Mesenchymal stem cell (in vitro differentiated cells and primary cell): ENCODE measurements around the gene HS3ST4.

ENCODE experiments used
- DNase-seq: peaks from one replicate; pipeline ENCODE4 v3.0.0-alpha.2; 2013
- H2AFZ ChIP-seq: one replicate; pipeline ENCODE4 v1.6.1; 2013; ENCODE audit warnings: low read depth, mild to moderate bottlenecking, control low read depth, inconsistent platforms, low read length, moderate library complexity
- H2AK5ac ChIP-seq: 2 replicates; pipeline ENCODE4 v1.6.1; 2013; ENCODE audit warnings: low read length, moderate library complexity, mild to moderate bottlenecking, inconsistent platforms; ENCODE audit not compliant: severe bottlenecking
- H2BK120ac ChIP-seq: one replicate; pipeline ENCODE4 v1.6.1; 2013; ENCODE audit warnings: low read depth, mild to moderate bottlenecking, inconsistent platforms, low read length, moderate library complexity
- H2BK12ac ChIP-seq, 2 experiments: one replicate each; pipeline ENCODE4 v1.6.1; 2013; ENCODE audit warnings: inconsistent platforms in 2 of 2, low read length in 2 of 2, mild to moderate bottlenecking in 2 of 2, moderate library complexity in 2 of 2, control low read depth in 1 of 2
- H2BK15ac ChIP-seq: one replicate; pipeline ENCODE4 v1.6.1; 2013; ENCODE audit warnings: mild to moderate bottlenecking, low read depth, inconsistent platforms; ENCODE audit not compliant: poor library complexity, severe bottlenecking
- H2BK5ac ChIP-seq: 2 replicates; pipeline ENCODE4 v1.6.1; 2013; ENCODE audit warnings: low read depth, mild to moderate bottlenecking, low read length, control low read depth, inconsistent platforms; ENCODE audit not compliant: poor library complexity, severe bottlenecking
- H3K14ac ChIP-seq, 2 experiments: one replicate each; pipeline ENCODE4 v1.6.1; 2013; ENCODE audit warnings: inconsistent platforms in 2 of 2, low read length in 2 of 2, control low read depth in 1 of 2, mild to moderate bottlenecking in 1 of 2, moderate library complexity in 1 of 2
- H3K18ac ChIP-seq, 2 experiments: one replicate each; pipeline ENCODE4 v1.6.1; 2013; ENCODE audit warnings: inconsistent platforms in 2 of 2, low read length in 2 of 2, control low read depth in 1 of 2, low read depth in 1 of 2, mild to moderate bottlenecking in 1 of 2
- H3K23ac ChIP-seq, 2 experiments: one replicate each; pipeline ENCODE4 v1.6.1; 2013; ENCODE audit warnings: inconsistent platforms in 2 of 2, low read length in 2 of 2, mild to moderate bottlenecking in 2 of 2, moderate library complexity in 2 of 2, control low read depth in 1 of 2
- H3K27ac ChIP-seq: 2 replicates; pipeline ENCODE4 v1.5.1; 2013; ENCODE audit warnings: mild to moderate bottlenecking, moderate library complexity, low read length, control low read depth, inconsistent platforms; ENCODE audit not compliant: poor library complexity, severe bottlenecking
- H3K27me3 ChIP-seq, 2 experiments: 2 replicates each; pipeline versions ENCODE4 v1.6.1 to v1.7.0; 2013; ENCODE audit warnings: low read length in 2 of 2, mild to moderate bottlenecking in 2 of 2, moderate library complexity in 2 of 2, control low read depth in 1 of 2, inconsistent platforms in 1 of 2; ENCODE audit not compliant: control insufficient read depth in 1 of 2, insufficient read depth in 1 of 2
- H3K36me3 ChIP-seq, 2 experiments: 2 replicates each; pipeline versions ENCODE4 v1.6.1 to v1.7.0; 2013; ENCODE audit warnings: low read length in 2 of 2, control low read depth in 1 of 2, inconsistent platforms in 1 of 2, low read depth in 1 of 2, mild to moderate bottlenecking in 1 of 2; ENCODE audit not compliant: insufficient read depth in 2 of 2, control insufficient read depth in 1 of 2
- H3K4ac ChIP-seq, 2 experiments: one replicate each; pipeline ENCODE4 v1.6.1; 2013; ENCODE audit warnings: inconsistent platforms in 2 of 2, low read length in 2 of 2, mild to moderate bottlenecking in 2 of 2, moderate library complexity in 2 of 2, control low read depth in 1 of 2, low read depth in 1 of 2
- H3K4me1 ChIP-seq: 2 replicates; pipeline ENCODE4 v1.6.1; 2013; ENCODE audit warnings: low read depth, low read length, control low read depth; ENCODE audit not compliant: control insufficient read depth, insufficient read depth
- H3K4me2 ChIP-seq: 2 replicates; pipeline ENCODE4 v1.6.1; 2013; ENCODE audit warnings: low read length, mild to moderate bottlenecking, inconsistent platforms; ENCODE audit not compliant: poor library complexity, severe bottlenecking
- H3K4me3 ChIP-seq, 2 experiments: 2 replicates each; pipeline versions ENCODE4 v1.5.1 to v1.7.0; 2013; ENCODE audit warnings: low read length in 2 of 2, mild to moderate bottlenecking in 2 of 2, control low read depth in 1 of 2, low read depth in 1 of 2; ENCODE audit not compliant: insufficient read depth in 1 of 2
- H3K79me1 ChIP-seq: replicated peaks from 2 replicates; pipeline ENCODE4 v1.6.1; 2013; ENCODE audit warnings: mild to moderate bottlenecking, control low read depth, low read length, inconsistent platforms; ENCODE audit not compliant: poor library complexity, severe bottlenecking
- H3K9ac ChIP-seq: 2 replicates; pipeline ENCODE4 v1.7.0; 2013; ENCODE audit warnings: mild to moderate bottlenecking, low read length, moderate library complexity
- H3K9me3 ChIP-seq: 2 replicates; pipeline ENCODE4 v1.7.0; 2013; ENCODE audit warnings: mild to moderate bottlenecking, low read length; ENCODE audit not compliant: control insufficient read depth
- H4K8ac ChIP-seq: one replicate; pipeline ENCODE4 v1.6.1; 2013; ENCODE audit warnings: inconsistent platforms, mild to moderate bottlenecking, low read length, moderate library complexity
- H4K91ac ChIP-seq: one replicate; pipeline ENCODE4 v1.6.1; 2013; ENCODE audit warnings: mild to moderate bottlenecking, low read length, inconsistent platforms
- WGBS: methylation state at CpG from one replicate; pipeline ENCODE4 v1.1.7; 2013; ENCODE audit warnings: mixed read lengths; 5-methylcytosine and 5-hydroxymethylcytosine counted together

Gene HS3ST4

GRCh38 chr16:25679511-25679910 lies 12.2 kb upstream of the HS3ST4 start:
- H3K18ac ChIP-seq: no peak overlapping the region
- H3K4me3 ChIP-seq: no peak overlapping the region
- H3K4me2 ChIP-seq: no peak overlapping the region
- no peak overlapping the region for H2BK120ac ChIP-seq
- H3K9ac ChIP-seq: no peak overlapping the region
- no peaks in the 10 kb centered on the region for H3K79me1 ChIP-seq
- no peak overlapping the region for H2BK15ac ChIP-seq
- H3K4me1 ChIP-seq: no peaks in the 10 kb centered on the region
- DNase-seq: no peak
- no peaks in the 10 kb centered on the region for H3K36me3 ChIP-seq
- 43% methylated on average over 5 of the region's 5 CpGs for WGBS
- no peak overlapping the region for H4K8ac ChIP-seq
- no peak overlapping the region for H2BK5ac ChIP-seq
- no peak overlapping the region for H2AFZ ChIP-seq
- H2BK12ac ChIP-seq: no peak overlapping the region
- H3K23ac ChIP-seq: no peak overlapping the region
- H3K9me3 ChIP-seq: no peaks in the 10 kb centered on the region
- no peak overlapping the region for H4K91ac ChIP-seq
- no peak overlapping the region for H3K14ac ChIP-seq
- H3K27me3 ChIP-seq: no peaks in the 10 kb centered on the region
- no peak overlapping the region for H2AK5ac ChIP-seq
- H3K4ac ChIP-seq: no peak overlapping the region
- H3K27ac ChIP-seq: no peak overlapping the region

- no peak overlapping the region for H2BK120ac ChIP-seq
- H3K27me3 ChIP-seq: peaks cover 27 to 45% of the 10 kb centered on the region in 2 experiments
- 77% methylated on average over 8 of the region's 10 CpGs for WGBS
These were observed 2.5 kb upstream of the HS3ST4 start for GRCh38 chr16:25689137-25689836.

GRCh38 chr16:25690552-25691143 lies 1.1 kb upstream of the HS3ST4 start:
- Histone ChIP-seq H3K9me3 (no peaks in the 10 kb centered on the region), H3K18ac (no peak overlapping the region), H3K27me3 (peaks cover 30 to 59% of the 10 kb centered on the region in 2 experiments), H3K79me1 (no peaks in the 10 kb centered on the region), H3K36me3 (no peaks in the 10 kb centered on the region), H3K4me2 (no peak overlapping the region), H3K27ac (no peak overlapping the region), H3K4me3 (no peak overlapping the region), H3K9ac (no peak overlapping the region), H2BK15ac (no peak overlapping the region), H4K91ac (no peak overlapping the region), H3K14ac (no peak overlapping the region), H2BK120ac (no peak overlapping the region), H4K8ac (no peak overlapping the region), H2BK12ac (no peak overlapping the region), H2AK5ac (no peak overlapping the region), H3K23ac (no peak overlapping the region), H2BK5ac (no peak overlapping the region), H3K4me1 (peaks cover 6% of the 10 kb centered on the region), H3K4ac (no peak overlapping the region), H2AFZ (no peak overlapping the region)
- 63% methylated on average over 4 of the region's 6 CpGs for WGBS
- DNase-seq: no peak

More at GRCh38 chr16:25689137-25689836, 2.5 kb upstream of the HS3ST4 start:
- H3K79me1 ChIP-seq: no peaks in the 10 kb centered on the region
- H4K91ac ChIP-seq: no peak overlapping the region
- no peak overlapping the region for H3K18ac ChIP-seq
- H3K4me1 ChIP-seq: peaks cover 6% of the 10 kb centered on the region
- H3K23ac ChIP-seq: no peak overlapping the region
- no peak overlapping the region for H2AK5ac ChIP-seq
- H3K36me3 ChIP-seq: no peaks in the 10 kb centered on the region
- H3K4me3 ChIP-seq: no peak overlapping the region
- no peak overlapping the region for H2AFZ ChIP-seq
- no peak overlapping the region for H2BK5ac ChIP-seq
- DNase-seq: no peak
- H2BK12ac ChIP-seq: no peak overlapping the region
- H3K9ac ChIP-seq: no peak overlapping the region
- no peak overlapping the region for H3K27ac ChIP-seq
- no peak overlapping the region for H3K14ac ChIP-seq
- no peak overlapping the region for H4K8ac ChIP-seq
- H3K4ac ChIP-seq: no peak overlapping the region
- H2BK15ac ChIP-seq: no peak overlapping the region
- H3K4me2 ChIP-seq: no peak overlapping the region
- H3K9me3 ChIP-seq: no peaks in the 10 kb centered on the region

- DNase-seq: no peak
- peaks cover 6% of the 10 kb centered on the region for H3K4me1 ChIP-seq
- no peak overlapping the region for H2BK15ac ChIP-seq
- H2AFZ ChIP-seq: no peak overlapping the region
- no peak overlapping the region for H2BK12ac ChIP-seq
- H3K36me3 ChIP-seq: no peaks in the 10 kb centered on the region
- H3K9me3 ChIP-seq: no peaks in the 10 kb centered on the region
- no peak overlapping the region for H2AK5ac ChIP-seq
- H3K9ac ChIP-seq: no peak overlapping the region
- no peak overlapping the region for H2BK120ac ChIP-seq
- no peak overlapping the region for H3K27ac ChIP-seq
- H4K91ac ChIP-seq: no peak overlapping the region
- 0% methylated on average over 31 of the region's 56 CpGs for WGBS
- H2BK5ac ChIP-seq: no peak overlapping the region
- no peak overlapping the region for H3K4ac ChIP-seq
- peaks cover 30 to 60% of the 10 kb centered on the region in 2 experiments for H3K27me3 ChIP-seq
- H3K14ac ChIP-seq: no peak overlapping the region
- no peaks in the 10 kb centered on the region for H3K79me1 ChIP-seq
- H4K8ac ChIP-seq: no peak overlapping the region
- no peak overlapping the region for H3K4me3 ChIP-seq
- no peak overlapping the region for H3K4me2 ChIP-seq
- no peak overlapping the region for H3K18ac ChIP-seq
- H3K23ac ChIP-seq: no peak overlapping the region
These were observed 587 bp downstream of the HS3ST4 start for GRCh38 chr16:25692351-25692741.
